Adrenal gland (tissue), 5 donors: Measurements from ENCODE around the gene AOPEP.

ENCODE experiments used
- POLR2A ChIP-seq, 2 donors: fragments of 450-650 bp; IDR thresholded peaks; one replicate each; pipeline ENCODE4 v1.6.1; 2017; ENCODE audit warnings: antibody characterized with exemption in 2 of 2, mild to moderate bottlenecking in 2 of 2, moderate library complexity in 1 of 2
- TF ChIP-seq, protein P1 (sequence below), 6 experiments: fragments of 450-650 bp in 4 of 6; fragments of 200-600 bp in 2 of 6; sonication (generic) in 1 of 6; IDR thresholded peaks; 1 replicate in 5 of 6; 2 replicates in 1 of 6; pipeline versions ENCODE4 v1.5.1 to v1.8.0; 2016 to 2021; ENCODE audit warnings: antibody characterized with exemption in 6 of 6, mild to moderate bottlenecking in 2 of 6, moderate library complexity in 1 of 6
- donor health status: DM: no; HTN: no; CAD: no.

DNA sequence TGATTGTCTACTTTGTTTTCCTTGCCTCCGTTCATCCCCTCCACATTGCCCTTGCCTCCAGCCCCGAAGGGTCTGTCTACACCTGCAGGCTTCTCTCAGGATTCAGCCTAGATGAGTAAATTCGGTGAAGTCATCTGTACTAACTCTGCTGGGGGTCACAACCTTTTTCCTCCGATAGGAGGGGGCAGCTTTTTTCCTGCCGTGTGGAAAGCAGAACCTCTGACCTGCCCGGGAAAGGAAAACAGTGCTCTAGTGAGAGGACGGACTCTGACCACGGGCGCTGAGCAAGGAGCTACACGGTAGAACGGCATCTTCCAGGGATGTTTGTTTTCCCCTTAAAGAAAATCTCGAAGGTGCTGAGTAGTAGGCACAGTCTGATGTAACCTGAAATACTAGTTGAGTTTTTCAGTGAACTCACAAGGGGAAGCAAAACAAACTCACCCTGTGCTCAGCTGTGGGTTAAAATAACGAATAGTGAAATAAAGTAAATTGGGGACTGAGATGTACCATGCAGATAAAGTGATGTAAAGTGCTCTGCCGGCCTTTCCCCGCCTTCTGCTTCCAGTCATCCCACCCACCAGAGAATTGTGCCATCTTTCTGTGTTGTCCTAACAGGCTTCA, 281.8 kb downstream of the AOPEP start:
- TF ChIP-seq, protein P1, sequence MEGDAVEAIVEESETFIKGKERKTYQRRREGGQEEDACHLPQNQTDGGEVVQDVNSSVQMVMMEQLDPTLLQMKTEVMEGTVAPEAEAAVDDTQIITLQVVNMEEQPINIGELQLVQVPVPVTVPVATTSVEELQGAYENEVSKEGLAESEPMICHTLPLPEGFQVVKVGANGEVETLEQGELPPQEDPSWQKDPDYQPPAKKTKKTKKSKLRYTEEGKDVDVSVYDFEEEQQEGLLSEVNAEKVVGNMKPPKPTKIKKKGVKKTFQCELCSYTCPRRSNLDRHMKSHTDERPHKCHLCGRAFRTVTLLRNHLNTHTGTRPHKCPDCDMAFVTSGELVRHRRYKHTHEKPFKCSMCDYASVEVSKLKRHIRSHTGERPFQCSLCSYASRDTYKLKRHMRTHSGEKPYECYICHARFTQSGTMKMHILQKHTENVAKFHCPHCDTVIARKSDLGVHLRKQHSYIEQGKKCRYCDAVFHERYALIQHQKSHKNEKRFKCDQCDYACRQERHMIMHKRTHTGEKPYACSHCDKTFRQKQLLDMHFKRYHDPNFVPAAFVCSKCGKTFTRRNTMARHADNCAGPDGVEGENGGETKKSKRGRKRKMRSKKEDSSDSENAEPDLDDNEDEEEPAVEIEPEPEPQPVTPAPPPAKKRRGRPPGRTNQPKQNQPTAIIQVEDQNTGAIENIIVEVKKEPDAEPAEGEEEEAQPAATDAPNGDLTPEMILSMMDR (IDR thresholded peaks at IDR 0.05) = no peak
- TF ChIP-seq POLR2A (IDR thresholded peaks at IDR 0.05) = no peak
